ACC112 (cell line): Measurements from ENCODE around the gene CST9.
"Not testable (repeated sequence)": the region's sequence is repeated elsewhere in the genome, so short reads cannot be mapped to it uniquely, and the experiment has no call there.

ENCODE experiments used
- H2AFZ ChIP-seq: fragments of 200-600 bp; sonication (generic); one replicate; pipeline ENCODE4 v1.6.0; 2017; ENCODE audit warnings: antibody characterized with exemption, low read length; ENCODE audit not compliant: unreplicated experiment
- H3K27ac ChIP-seq: fragments of 200-600 bp; sonication (generic); 2 replicates; pipeline ENCODE4 v1.5.1; 2014; ENCODE audit warnings: low read depth, mild to moderate bottlenecking, antibody characterized with exemption, low read length, moderate library complexity
- H3K27me3 ChIP-seq: fragments of 200-600 bp; sonication (generic); 2 replicates; pipeline ENCODE4 v1.6.1; 2014; ENCODE audit warnings: mild to moderate bottlenecking, antibody characterized with exemption, low read length, moderate library complexity, mixed read lengths; ENCODE audit not compliant: insufficient read depth
- H3K36me3 ChIP-seq: fragments of 200-600 bp; sonication (generic); 2 replicates; pipeline ENCODE4 v1.6.1; 2016; ENCODE audit warnings: mild to moderate bottlenecking, antibody characterized with exemption, low read length, moderate library complexity, mixed read lengths; ENCODE audit not compliant: insufficient read depth
- H3K4me1 ChIP-seq: fragments of 200-600 bp; sonication (generic); one replicate; pipeline ENCODE4 v1.6.1; 2016; ENCODE audit warnings: low read length, mixed read lengths; ENCODE audit not compliant: insufficient read depth, unreplicated experiment, control insufficient read depth
- H3K4me3 ChIP-seq: fragments of 200-600 bp; sonication (generic); 2 replicates; pipeline ENCODE4 v1.5.1; 2014; ENCODE audit warnings: mild to moderate bottlenecking, low read depth, low read length
- H3K79me2 ChIP-seq: fragments of 200-600 bp; sonication (generic); one replicate; pipeline ENCODE4 v1.6.0; 2016; ENCODE audit warnings: low read length; ENCODE audit not compliant: control insufficient read depth, unreplicated experiment, insufficient read depth

CST9 gene

GRCh38 chr20:23587631-23588030, 18.1 kb downstream of the CST9 start:
- Histone ChIP-seq H3K36me3 (no peaks in the 10 kb centered on the region), H3K27me3 (peaks cover 35% of the 10 kb centered on the region; the same call in 1 of the 2 replicates)

GRCh38 chr20:23586735-23587525, 18.8 kb downstream of the CST9 start:
- H3K27me3 ChIP-seq: peaks cover 35% of the 10 kb centered on the region; the same call in 1 of the 2 replicates
- no peaks in the 10 kb centered on the region for H3K36me3 ChIP-seq
- H2AFZ ChIP-seq: no peak overlapping the region
- no peak overlapping the region for H3K27ac ChIP-seq
- no peaks in the 10 kb centered on the region for H3K4me1 ChIP-seq
- no peak overlapping the region for H3K4me3 ChIP-seq
- no peaks in the 10 kb centered on the region for H3K79me2 ChIP-seq

More at GRCh38 chr20:23587631-23588030, 18.1 kb downstream of the CST9 start:
- H3K4me1 ChIP-seq: no peaks in the 10 kb centered on the region
- no peak overlapping the region for H2AFZ ChIP-seq
- H3K79me2 ChIP-seq: no peaks in the 10 kb centered on the region
- H3K27ac ChIP-seq: no peak overlapping the region
- H3K4me3 ChIP-seq: no peak overlapping the region

GRCh38 chr20:23585808-23586734, 19.6 kb downstream of the CST9 start:
- H3K79me2 ChIP-seq: no peaks in the 10 kb centered on the region
- H2AFZ ChIP-seq: no peak overlapping the region
- no peaks in the 10 kb centered on the region for H3K36me3 ChIP-seq
- no peak overlapping the region for H3K4me3 ChIP-seq
- H3K27ac ChIP-seq: no peak overlapping the region
- H3K27me3 ChIP-seq: peaks cover 39% of the 10 kb centered on the region; the same call in 1 of the 2 replicates
- no peaks in the 10 kb centered on the region for H3K4me1 ChIP-seq

GRCh38 chr20:23585449-23585807, 20.3 kb downstream of the CST9 start:
- H3K27me3 ChIP-seq: peaks cover 39% of the 10 kb centered on the region; the same call in 1 of the 2 replicates
- no peak overlapping the region for H3K4me3 ChIP-seq
- H3K27ac ChIP-seq: no peak overlapping the region
- no peaks in the 10 kb centered on the region for H3K79me2 ChIP-seq
- no peaks in the 10 kb centered on the region for H3K36me3 ChIP-seq
- H2AFZ ChIP-seq: no peak overlapping the region
- no peaks in the 10 kb centered on the region for H3K4me1 ChIP-seq

- no peaks in the 10 kb centered on the region for H3K4me1 ChIP-seq
- no peak overlapping the region for H2AFZ ChIP-seq
- H3K27ac ChIP-seq: no peak overlapping the region
- H3K4me3 ChIP-seq: no peak overlapping the region
- H3K79me2 ChIP-seq: no peaks in the 10 kb centered on the region
- H3K27me3 ChIP-seq: peaks cover 43% of the 10 kb centered on the region; the same call in 1 of the 2 replicates
- H3K36me3 ChIP-seq: no peaks in the 10 kb centered on the region
Measured at GRCh38 chr20:23584434-23585199, 21.1 kb downstream of the CST9 start.

GRCh38 chr20:23583526-23583925, 22.2 kb downstream of the CST9 start:
- Histone ChIP-seq H3K36me3 (no peaks in the 10 kb centered on the region), H3K4me1 (no peaks in the 10 kb centered on the region), H2AFZ (no peak overlapping the region), H3K27ac (no peak overlapping the region), H3K27me3 (peaks cover 51% of the 10 kb centered on the region), H3K4me3 (no peak overlapping the region), H3K79me2 (no peaks in the 10 kb centered on the region)

- no peaks in the 10 kb centered on the region for H3K79me2 ChIP-seq
- H3K4me1 ChIP-seq: no peaks in the 10 kb centered on the region
- H3K36me3 ChIP-seq: no peaks in the 10 kb centered on the region
- H3K4me3 ChIP-seq: no peak overlapping the region
- H3K27me3 ChIP-seq: peaks cover 61% of the 10 kb centered on the region
- no peak overlapping the region for H2AFZ ChIP-seq
- H3K27ac ChIP-seq: no peak overlapping the region
Measured at GRCh38 chr20:23582293-23582692, 23.4 kb downstream of the CST9 start.

- not testable (repeated sequence) for H3K36me3 ChIP-seq, H3K79me2 ChIP-seq, H3K4me3 ChIP-seq, H3K4me1 ChIP-seq, H2AFZ ChIP-seq, H3K27ac ChIP-seq
- H3K27me3 ChIP-seq: peaks cover 65% of the 10 kb centered on the region
Measured at GRCh38 chr20:23581833-23582232, 23.9 kb downstream of the CST9 start.

GRCh38 chr20:23574977-23575376, 30.7 kb downstream of the CST9 start:
- Histone ChIP-seq H3K36me3 (no peaks in the 10 kb centered on the region), H3K4me1 (no peaks in the 10 kb centered on the region), H3K27me3 (peaks cover 66% of the 10 kb centered on the region), H3K27ac (no peak overlapping the region), H2AFZ (no peak overlapping the region), H3K4me3 (no peak overlapping the region), H3K79me2 (no peaks in the 10 kb centered on the region)

GRCh38 chr20:23570178-23570760, 35.4 kb downstream of the CST9 start:
- no peaks in the 10 kb centered on the region for H3K4me1 ChIP-seq
- H3K4me3 ChIP-seq: no peak overlapping the region
- no peaks in the 10 kb centered on the region for H3K36me3 ChIP-seq
- H3K27ac ChIP-seq: no peak overlapping the region
- H3K79me2 ChIP-seq: no peaks in the 10 kb centered on the region
- no peak overlapping the region for H2AFZ ChIP-seq
- H3K27me3 ChIP-seq: peaks cover 48% of the 10 kb centered on the region
